ENCODE data around the gene EIF3L. TPM values are rescaled to one million over a fixed set of nuclear protein-coding genes. Genes with fewer than 3 reads are reported as not detected.

EIF3L gene
- total RNA-seq, 1 donor from 2014 or later, result 452 TPM

DNA sequence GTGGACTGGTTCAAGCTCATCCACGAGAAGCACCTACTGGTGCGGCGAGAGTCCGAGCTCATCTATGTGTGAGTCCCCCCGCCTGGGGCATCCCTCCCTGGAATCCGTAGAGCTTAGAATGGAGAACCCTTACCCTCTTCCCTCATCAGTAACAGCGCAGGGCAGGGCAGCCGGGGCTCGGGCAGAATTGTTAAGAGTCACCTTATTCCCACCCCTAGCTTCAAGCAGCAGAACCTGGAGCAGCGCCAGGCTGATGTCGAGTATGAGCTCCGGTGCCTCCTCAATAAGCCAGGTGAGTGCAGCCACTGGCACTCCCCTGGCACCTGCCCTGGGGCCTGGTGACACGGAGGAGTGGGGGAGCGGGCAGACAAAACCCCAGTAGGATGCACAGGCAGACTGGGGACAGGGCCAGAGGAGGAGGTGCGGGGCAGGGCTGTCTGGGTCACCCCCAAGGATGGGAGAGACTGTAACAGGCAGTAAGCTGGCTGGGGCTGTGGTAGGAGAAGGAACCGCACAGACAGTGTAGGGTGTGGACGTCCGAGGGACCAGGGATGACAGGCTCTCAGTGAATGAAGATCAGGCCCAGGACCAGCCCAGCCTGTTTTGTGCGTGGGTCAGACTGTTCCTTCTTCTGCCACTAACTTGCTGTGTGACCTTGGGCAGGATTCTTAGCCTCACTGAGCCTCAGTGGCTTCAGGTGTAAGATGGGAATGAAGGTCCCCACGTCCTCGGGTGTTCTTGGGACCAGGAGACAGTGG is 83.8 kb downstream of the EIF3L start:
- H3K27me3 Mint-ChIP-seq (ENCODE audit: unreplicated experiment), result no peaks in the 10 kb centered on the region
- DNase-seq (ENCODE audit: extremely low spot score, unreplicated experiment), result no peak
- TF ChIP-seq, protein P1, sequence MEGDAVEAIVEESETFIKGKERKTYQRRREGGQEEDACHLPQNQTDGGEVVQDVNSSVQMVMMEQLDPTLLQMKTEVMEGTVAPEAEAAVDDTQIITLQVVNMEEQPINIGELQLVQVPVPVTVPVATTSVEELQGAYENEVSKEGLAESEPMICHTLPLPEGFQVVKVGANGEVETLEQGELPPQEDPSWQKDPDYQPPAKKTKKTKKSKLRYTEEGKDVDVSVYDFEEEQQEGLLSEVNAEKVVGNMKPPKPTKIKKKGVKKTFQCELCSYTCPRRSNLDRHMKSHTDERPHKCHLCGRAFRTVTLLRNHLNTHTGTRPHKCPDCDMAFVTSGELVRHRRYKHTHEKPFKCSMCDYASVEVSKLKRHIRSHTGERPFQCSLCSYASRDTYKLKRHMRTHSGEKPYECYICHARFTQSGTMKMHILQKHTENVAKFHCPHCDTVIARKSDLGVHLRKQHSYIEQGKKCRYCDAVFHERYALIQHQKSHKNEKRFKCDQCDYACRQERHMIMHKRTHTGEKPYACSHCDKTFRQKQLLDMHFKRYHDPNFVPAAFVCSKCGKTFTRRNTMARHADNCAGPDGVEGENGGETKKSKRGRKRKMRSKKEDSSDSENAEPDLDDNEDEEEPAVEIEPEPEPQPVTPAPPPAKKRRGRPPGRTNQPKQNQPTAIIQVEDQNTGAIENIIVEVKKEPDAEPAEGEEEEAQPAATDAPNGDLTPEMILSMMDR (IDR thresholded peaks at IDR 0.05), result no peak
- peaks cover 27% of the 10 kb centered on the region for H3K36me3 Mint-ChIP-seq (ENCODE audit: unreplicated experiment)
- peak overlapping the region; percentile 82 for H3K27ac Mint-ChIP-seq (ENCODE audit: unreplicated experiment)
- H3K4me3 Mint-ChIP-seq (ENCODE audit: unreplicated experiment), result no peak overlapping the region
- peaks cover 37% of the 10 kb centered on the region for H3K4me1 Mint-ChIP-seq (ENCODE audit: unreplicated experiment)
- H3K9me3 Mint-ChIP-seq (ENCODE audit: unreplicated experiment), result no peaks in the 10 kb centered on the region

DNA sequence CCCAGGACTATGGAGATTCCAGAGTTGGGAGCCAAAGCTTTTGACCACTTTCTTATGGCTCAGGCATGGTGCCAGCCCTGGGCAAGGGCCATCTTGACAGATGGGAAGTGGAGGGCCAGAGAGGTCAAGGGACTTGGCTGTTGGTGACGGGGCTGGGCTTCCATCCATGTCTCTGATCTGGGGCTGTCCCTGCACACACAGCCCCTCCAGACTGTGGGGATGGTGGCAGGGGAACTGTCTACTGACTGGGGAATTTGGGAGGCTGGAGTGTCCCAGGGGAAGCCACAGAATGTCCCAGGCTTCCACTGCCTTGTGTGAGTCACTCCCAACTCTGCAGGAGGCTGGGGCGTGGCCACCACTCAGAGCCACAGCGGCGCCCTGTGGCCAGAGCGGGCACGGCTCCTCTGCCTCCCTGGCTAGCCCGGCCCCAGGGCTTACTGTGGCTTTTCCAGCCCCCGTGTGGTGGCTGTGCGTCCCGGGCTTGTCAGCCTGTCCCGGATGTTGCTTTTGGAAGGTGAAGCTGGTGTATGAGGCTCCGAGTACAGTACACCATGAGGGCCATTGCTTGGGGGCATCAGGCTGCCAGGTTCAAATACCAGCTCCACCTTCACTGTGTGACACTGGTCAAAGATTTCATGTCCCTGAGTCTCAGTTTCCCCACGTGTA is 84.6 kb downstream of the EIF3L start:
- H3K9me3 Mint-ChIP-seq (ENCODE audit: unreplicated experiment), result no peaks in the 10 kb centered on the region
- H3K27ac Mint-ChIP-seq (ENCODE audit: unreplicated experiment), result peak overlapping the region; percentile 82
- peaks cover 37% of the 10 kb centered on the region for H3K4me1 Mint-ChIP-seq (ENCODE audit: unreplicated experiment)
- peaks cover 20% of the 10 kb centered on the region for H3K36me3 Mint-ChIP-seq (ENCODE audit: unreplicated experiment)
- no peak overlapping the region for H3K4me3 Mint-ChIP-seq (ENCODE audit: unreplicated experiment)
- no peaks in the 10 kb centered on the region for H3K27me3 Mint-ChIP-seq (ENCODE audit: unreplicated experiment)
- DNase-seq (ENCODE audit: extremely low spot score, unreplicated experiment), result peak; percentile 98
- TF ChIP-seq, protein P1 (IDR thresholded peaks at IDR 0.05), result peak; percentile 97

Small RNAs within 50 kb of the gene (microRNA-seq; reads per million reads assigned to microRNA genes)
- gene MIR659 (ENCODE audit: unreplicated experiment), result 2.2 reads per million

Other genes starting within 250 kb of the EIF3L start
- gene GGA1, start 240.6 kb upstream of the EIF3L start, total RNA-seq, result 50.0 and 56.1 TPM in 2 replicates
- gene SH3BP1, start 209.8 kb upstream of the EIF3L start, total RNA-seq, result 6.9 and 8.3 TPM in 2 replicates
- 16.5 and 16.6 TPM in 2 replicates for gene PDXP, start 190.7 kb upstream of the EIF3L start, total RNA-seq
- gene LGALS1, start 173.8 kb upstream of the EIF3L start, total RNA-seq, result 1,199 and 1,246 TPM in 2 replicates
- 18.5 and 22.7 TPM in 2 replicates for gene NOL12, start 163.1 kb upstream of the EIF3L start, total RNA-seq
- 103 and 105 TPM in 2 replicates for gene TRIOBP, start 152.4 kb upstream of the EIF3L start, total RNA-seq
- gene GCAT, start 41.5 kb upstream of the EIF3L start, total RNA-seq, result 33.4 and 38.0 TPM in 2 replicates
- 0.48 and 0.63 TPM in 2 replicates for gene GALR3, start 26.0 kb upstream of the EIF3L start, total RNA-seq
- gene ANKRD54, start 5.1 kb upstream of the EIF3L start, total RNA-seq, result 18.1 and 20.4 TPM in 2 replicates
- gene MICALL1, start 56.9 kb downstream of the EIF3L start, total RNA-seq, result 51.2 and 56.6 TPM in 2 replicates
- not detected in 2 replicates for gene C22orf23, start 104.2 kb downstream of the EIF3L start, total RNA-seq
- gene POLR2F, start 104.3 kb downstream of the EIF3L start, total RNA-seq, result 77.9 and 81.1 TPM in 2 replicates
- gene SOX10, start 135.1 kb downstream of the EIF3L start, total RNA-seq, result not detected in 2 replicates
- 26.2 and 27.9 TPM in 2 replicates for gene PICK1, start 208.0 kb downstream of the EIF3L start, total RNA-seq
- not detected in 2 replicates for gene SLC16A8, start 234.8 kb downstream of the EIF3L start, total RNA-seq

Data from osteocyte (in vitro differentiated cells).